Stimulated activated CD8-positive, alpha-beta memory T cell treated with anti-CD3 and anti-CD28 coated beads, Interleukin-2, amount 100 ng/mL, for 48 hours (primary cell): ENCODE results near the gene MRPL51.

Source experiments
- DNase-seq, 2 donors: peaks; one replicate each; pipeline ENCODE4 v3.0.0-alpha.2; 2020; ENCODE audit warnings: low read depth in 2 of 2

MRPL51 gene

DNA sequence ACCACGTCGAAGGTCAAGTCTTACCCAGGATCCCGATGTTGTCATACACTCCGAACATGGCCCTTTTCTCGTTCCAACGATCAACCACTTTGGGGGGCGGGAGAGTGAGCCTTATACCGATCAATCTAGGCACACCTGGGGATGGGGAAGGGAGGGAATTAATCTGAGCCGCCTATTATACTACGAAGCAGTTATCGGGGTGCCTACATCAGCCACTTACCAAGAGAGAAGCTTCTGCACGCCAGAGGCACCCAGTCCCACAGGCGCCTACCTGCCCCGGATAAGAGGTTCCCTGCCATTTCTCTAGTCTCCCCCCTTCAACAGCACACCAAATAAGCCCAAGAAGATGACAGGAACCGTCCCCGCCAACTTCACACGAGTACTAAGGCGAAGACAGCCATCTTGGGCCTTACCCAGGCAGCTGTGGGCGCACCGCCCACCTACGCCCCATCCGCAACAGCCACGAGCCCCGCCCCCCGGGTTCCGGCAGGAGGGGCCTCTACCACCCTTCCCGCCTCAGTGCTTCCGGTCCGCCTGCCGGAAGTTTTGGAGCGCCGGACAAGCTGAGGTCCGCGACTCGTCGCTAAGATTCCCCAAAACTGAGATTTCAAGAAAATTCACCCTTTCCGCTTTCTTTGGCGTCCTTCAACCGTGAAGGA lies at the start of gene MRPL51:
Gene MRPL51, minus strand, starts transcription at position 425 of the 659 bp plus-strand sequence. Its CDS starts 126 bp downstream, at position 299.
- peak; percentile 99 for DNase-seq

DNA sequence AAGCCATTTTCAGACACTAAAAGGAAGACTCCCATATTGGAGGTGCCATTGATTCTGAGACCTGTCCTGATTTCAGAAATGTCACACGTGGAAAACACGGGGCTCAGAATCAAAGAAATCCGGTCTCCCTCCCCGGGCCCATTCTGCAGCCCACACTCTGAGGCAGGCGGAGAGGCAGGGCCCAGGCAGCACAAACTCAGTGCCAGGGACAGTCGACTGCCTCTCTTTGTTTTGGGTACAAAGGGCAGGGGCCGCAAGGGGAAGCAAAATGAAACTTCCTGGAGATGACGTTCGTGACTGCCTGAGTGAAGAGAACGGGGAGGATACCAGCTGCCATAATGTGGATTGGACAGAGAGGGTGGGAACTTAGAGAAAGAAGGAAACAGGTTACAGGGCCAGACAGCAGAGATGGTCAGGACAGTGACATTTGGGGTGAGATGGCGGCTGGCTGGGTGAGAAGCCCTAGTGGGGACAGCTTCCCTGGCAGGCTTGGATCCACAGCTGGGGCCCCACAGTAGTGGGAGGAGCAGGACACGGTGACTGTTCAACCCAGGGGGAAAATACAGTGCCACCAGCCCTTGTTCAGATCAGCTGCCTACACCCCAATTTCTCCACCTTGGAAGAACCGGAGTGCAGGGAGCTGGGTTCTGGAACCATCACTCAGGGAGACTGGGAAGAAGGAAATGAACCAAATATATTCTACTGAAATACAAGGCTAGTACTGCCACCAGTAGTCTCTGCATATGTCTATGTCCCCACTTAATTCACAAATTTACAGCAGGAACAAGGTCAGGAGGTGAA lies 49.3 kb upstream of the MRPL51 start:
- no peak for DNase-seq

DNA sequence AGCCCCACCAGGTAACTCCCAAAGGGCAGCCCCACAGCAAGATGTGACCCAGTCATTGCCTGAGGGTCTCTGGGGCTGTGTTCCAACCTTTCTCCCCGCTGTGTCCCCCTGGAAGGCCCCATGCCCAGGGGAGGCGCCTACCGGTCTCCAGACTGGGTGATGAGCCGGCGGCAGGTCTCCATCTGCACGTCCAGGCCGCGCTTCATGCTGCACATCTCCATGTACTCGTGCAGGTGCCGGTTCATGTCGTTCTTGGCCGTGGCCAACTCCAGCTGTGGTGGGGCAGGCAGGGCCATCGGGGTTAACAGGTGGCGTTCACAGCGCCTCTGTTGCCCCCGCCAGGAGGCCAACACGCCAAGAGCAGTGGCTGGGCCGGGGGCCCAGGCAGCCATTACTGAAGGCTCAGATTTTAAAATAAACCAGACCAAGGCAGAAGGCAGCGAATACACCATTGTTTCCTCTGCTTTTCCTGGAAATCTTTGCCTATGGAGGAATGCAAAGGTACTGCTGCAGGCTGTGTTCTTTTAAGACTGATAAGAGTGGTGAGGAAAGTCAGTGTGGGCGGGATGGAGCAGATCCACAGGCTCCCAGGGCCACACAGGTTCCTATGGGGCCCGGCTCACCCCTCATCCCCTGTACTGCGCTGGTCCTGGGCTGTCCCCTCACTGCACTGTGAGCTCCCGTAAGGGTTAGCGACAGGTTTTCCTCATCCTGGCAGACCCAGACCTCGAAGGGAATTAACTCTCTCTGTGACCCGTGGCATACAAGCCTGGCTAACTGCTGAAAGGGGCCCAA lies 48.5 kb upstream of the MRPL51 start:
- no peak for DNase-seq

DNA sequence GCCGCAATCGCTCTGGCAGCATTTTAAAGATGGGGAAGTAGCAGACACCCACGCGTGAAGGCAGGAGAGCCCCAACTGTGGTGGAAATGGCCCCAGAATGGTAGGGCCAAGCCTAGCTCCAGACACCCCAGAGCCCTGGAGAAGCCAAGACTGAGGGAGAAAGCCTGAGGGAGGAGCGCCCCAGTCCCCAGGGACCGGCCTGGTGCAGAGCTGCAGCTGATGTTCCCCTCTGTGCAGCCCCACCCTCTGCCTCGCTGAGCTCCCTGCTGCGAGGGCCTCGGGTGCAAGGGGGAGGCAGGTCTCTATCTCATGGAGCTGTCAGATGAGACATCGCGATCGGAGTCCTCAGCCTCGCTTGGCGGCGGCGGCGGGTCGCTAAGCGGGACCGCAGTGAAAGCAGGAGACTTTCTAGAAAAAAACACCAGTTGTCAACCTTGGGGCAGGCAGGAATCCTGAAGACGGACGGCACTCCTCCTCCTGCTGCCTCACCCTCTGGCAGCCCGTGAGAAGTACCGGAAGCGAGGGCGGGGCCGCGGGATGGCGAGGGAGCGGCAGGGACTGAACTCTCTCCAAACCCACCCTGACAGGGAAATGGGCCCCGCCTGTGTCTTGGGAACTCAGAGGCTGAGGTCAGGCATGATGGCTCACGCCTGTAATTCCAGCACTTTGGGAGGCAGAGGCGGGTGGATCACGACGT lies 47.3 kb upstream of the MRPL51 start:
- DNase-seq: no peak

DNA sequence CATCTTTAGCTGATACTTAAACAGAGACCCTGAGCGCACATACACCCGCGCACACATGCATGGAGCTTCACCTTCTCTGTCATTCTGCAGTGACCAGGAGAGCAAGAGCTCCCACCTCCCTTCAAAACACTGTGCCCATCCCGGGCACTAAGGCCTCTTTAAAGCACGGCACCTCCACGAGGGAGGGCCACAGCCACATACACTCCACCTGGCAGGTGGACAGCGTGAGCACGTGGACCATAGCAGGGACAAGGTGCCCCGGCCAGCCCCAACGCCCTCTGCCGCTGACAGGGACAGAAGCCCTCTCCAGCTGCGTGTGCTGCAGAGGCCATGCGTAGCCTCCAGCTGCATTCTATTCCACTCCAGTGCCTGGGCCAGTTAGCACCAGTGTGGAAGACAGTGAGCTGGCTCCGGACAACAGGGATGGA lies 46.7 kb upstream of the MRPL51 start:
- no peak for DNase-seq

DNA sequence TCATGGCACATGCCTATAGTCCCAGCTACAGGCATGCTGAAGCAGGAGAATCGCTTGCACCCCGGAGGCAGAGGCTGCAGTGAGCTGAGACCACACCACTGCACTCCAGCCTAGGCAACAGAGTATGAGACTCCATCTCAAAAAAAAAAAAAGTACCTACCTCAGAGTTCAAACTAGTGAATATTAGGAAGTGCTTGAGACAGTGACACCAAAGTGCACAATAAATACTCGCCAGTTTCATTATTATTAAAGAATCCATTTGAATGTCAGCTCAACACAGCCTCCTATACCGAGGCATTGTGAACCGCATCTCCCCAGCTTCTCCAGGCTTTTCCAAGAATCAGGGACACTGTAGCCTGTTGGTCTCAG lies 46.2 kb upstream of the MRPL51 start:
- no peak for DNase-seq

DNA sequence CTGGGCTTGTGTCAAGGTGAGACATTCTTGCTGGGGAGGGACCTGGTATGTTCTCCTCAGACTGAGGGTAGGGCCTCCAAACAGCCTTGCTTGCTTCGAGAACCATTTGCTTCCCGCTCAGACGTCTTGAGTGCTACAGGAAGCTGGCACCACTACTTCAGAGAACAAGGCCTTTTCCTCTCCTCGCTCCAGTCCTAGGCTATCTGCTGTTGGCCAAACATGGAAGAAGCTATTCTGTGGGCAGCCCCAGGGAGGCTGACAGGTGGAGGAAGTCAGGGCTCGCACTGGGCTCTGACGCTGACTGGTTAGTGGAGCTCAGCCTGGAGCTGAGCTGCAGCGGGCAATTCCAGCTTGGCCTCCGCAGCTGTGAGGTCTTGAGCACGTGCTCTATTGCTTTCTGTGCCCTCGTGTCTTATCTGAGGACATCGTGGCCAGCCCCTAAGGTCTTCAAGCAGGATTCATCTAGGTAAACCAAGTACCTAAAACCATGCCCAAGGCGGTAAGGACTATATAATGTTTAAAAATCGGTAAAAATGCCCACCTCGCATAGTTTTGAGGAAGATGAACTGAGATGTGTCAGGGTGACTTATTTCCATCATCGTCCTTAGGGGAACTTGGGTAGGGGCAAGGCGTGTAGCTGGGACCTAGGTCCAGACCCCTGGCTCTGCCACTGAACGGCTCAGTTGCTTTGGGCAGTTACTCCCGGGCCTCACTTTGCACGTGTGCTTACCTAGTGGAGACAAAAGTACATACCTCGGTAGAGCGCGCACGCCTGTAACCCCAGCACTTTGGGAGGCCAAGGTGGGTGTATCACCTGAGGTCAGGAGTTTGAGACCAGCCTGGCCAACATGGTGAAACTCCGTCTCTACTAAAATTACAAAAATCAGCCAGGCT lies 45.6 kb upstream of the MRPL51 start:
- no peak for DNase-seq

DNA sequence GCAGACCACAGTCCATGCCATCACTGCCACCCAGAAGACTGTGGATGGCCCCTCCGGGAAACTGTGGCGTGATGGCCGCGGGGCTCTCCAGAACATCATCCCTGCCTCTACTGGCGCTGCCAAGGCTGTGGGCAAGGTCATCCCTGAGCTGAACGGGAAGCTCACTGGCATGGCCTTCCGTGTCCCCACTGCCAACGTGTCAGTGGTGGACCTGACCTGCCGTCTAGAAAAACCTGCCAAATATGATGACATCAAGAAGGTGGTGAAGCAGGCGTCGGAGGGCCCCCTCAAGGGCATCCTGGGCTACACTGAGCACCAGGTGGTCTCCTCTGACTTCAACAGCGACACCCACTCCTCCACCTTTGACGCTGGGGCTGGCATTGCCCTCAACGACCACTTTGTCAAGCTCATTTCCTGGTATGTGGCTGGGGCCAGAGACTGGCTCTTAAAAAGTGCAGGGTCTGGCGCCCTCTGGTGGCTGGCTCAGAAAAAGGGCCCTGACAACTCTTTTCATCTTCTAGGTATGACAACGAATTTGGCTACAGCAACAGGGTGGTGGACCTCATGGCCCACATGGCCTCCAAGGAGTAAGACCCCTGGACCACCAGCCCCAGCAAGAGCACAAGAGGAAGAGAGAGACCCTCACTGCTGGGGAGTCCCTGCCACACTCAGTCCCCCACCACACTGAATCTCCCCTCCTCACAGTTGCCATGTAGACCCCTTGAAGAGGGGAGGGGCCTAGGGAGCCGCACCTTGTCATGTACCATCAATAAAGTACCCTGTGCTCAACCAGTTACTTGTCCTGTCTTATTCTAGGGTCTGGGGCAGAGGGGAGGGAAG lies 44.7 kb upstream of the MRPL51 start:
- DNase-seq: peak; percentile 65 to 68

DNA sequence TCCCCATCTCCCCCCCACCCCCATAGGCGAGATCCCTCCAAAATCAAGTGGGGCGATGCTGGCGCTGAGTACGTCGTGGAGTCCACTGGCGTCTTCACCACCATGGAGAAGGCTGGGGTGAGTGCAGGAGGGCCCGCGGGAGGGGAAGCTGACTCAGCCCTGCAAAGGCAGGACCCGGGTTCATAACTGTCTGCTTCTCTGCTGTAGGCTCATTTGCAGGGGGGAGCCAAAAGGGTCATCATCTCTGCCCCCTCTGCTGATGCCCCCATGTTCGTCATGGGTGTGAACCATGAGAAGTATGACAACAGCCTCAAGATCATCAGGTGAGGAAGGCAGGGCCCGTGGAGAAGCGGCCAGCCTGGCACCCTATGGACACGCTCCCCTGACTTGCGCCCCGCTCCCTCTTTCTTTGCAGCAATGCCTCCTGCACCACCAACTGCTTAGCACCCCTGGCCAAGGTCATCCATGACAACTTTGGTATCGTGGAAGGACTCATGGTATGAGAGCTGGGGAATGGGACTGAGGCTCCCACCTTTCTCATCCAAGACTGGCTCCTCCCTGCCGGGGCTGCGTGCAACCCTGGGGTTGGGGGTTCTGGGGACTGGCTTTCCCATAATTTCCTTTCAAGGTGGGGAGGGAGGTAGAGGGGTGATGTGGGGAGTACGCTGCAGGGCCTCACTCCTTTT lies 44.0 kb upstream of the MRPL51 start:
- no peak for DNase-seq

DNA sequence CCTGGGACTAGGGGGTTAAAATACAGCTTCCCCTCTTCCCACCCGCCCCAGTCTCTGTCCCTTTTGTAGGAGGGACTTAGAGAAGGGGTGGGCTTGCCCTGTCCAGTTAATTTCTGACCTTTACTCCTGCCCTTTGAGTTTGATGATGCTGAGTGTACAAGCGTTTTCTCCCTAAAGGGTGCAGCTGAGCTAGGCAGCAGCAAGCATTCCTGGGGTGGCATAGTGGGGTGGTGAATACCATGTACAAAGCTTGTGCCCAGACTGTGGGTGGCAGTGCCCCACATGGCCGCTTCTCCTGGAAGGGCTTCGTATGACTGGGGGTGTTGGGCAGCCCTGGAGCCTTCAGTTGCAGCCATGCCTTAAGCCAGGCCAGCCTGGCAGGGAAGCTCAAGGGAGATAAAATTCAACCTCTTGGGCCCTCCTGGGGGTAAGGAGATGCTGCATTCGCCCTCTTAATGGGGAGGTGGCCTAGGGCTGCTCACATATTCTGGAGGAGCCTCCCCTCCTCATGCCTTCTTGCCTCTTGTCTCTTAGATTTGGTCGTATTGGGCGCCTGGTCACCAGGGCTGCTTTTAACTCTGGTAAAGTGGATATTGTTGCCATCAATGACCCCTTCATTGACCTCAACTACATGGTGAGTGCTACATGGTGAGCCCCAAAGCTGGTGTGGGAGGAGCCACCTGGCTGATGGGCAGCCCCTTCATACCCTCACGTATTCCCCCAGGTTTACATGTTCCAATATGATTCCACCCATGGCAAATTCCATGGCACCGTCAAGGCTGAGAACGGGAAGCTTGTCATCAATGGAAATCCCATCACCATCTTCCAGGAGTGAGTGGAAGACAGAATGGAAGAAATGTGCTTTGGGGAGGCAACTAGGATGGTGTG lies 43.1 kb upstream of the MRPL51 start:
- peak in 1 of 2 donors; percentile 3 for DNase-seq

DNA sequence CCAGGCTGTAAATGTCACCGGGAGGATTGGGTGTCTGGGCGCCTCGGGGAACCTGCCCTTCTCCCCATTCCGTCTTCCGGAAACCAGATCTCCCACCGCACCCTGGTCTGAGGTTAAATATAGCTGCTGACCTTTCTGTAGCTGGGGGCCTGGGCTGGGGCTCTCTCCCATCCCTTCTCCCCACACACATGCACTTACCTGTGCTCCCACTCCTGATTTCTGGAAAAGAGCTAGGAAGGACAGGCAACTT lies 42.6 kb upstream of the MRPL51 start:
- DNase-seq: no peak

DNA sequence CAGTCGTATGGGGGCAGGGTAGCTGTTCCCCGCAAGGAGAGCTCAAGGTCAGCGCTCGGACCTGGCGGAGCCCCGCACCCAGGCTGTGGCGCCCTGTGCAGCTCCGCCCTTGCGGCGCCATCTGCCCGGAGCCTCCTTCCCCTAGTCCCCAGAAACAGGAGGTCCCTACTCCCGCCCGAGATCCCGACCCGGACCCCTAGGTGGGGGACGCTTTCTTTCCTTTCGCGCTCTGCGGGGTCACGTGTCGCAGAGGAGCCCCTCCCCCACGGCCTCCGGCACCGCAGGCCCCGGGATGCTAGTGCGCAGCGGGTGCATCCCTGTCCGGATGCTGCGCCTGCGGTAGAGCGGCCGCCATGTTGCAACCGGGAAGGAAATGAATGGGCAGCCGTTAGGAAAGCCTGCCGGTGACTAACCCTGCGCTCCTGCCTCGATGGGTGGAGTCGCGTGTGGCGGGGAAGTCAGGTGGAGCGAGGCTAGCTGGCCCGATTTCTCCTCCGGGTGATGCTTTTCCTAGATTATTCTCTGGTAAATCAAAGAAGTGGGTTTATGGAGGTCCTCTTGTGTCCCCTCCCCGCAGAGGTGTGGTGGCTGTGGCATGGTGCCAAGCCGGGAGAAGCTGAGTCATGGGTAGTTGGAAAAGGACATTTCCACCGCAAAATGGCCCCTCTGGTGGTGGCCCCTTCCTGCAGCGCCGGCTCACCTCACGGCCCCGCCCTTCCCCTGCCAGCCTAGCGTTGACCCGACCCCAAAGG lies 42.1 kb upstream of the MRPL51 start:
- DNase-seq: peak; percentile 63 to 70

DNA sequence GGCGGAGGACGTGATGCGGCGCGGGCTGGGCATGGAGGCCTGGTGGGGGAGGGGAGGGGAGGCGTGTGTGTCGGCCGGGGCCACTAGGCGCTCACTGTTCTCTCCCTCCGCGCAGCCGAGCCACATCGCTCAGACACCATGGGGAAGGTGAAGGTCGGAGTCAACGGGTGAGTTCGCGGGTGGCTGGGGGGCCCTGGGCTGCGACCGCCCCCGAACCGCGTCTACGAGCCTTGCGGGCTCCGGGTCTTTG lies 41.6 kb upstream of the MRPL51 start:
- no peak for DNase-seq

DNA sequence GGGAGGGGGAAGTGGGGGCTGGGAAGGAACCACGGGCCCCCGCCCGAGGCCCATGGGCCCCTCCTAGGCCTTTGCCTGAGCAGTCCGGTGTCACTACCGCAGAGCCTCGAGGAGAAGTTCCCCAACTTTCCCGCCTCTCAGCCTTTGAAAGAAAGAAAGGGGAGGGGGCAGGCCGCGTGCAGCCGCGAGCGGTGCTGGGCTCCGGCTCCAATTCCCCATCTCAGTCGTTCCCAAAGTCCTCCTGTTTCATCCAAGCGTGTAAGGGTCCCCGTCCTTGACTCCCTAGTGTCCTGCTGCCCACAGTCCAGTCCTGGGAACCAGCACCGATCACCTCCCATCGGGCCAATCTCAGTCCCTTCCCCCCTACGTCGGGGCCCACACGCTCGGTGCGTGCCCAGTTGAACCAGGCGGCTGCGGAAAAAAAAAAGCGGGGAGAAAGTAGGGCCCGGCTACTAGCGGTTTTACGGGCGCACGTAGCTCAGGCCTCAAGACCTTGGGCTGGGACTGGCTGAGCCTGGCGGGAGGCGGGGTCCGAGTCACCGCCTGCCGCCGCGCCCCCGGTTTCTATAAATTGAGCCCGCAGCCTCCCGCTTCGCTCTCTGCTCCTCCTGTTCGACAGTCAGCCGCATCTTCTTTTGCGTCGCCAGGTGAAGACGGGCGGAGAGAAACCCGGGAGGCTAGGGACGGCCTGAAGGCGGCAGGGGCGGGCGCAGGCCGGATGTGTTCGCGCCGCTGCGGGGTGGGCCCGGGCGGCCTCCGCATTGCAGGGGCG lies 41.0 kb upstream of the MRPL51 start, which contains the start of gene GAPDH:
Gene GAPDH, plus strand, starts transcription at position 595 of the 772 bp plus-strand sequence. CDS start 316 bp downstream, outside the sequence.
- peak; percentile 79 to 87 for DNase-seq

DNA sequence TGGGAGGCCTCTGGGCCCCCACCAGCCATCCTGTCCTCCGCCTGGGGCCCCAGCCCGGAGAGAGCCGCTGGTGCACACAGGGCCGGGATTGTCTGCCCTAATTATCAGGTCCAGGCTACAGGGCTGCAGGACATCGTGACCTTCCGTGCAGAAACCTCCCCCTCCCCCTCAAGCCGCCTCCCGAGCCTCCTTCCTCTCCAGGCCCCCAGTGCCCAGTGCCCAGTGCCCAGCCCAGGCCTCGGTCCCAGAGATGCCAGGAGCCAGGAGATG lies 40.5 kb upstream of the MRPL51 start:
- no peak for DNase-seq

DNA sequence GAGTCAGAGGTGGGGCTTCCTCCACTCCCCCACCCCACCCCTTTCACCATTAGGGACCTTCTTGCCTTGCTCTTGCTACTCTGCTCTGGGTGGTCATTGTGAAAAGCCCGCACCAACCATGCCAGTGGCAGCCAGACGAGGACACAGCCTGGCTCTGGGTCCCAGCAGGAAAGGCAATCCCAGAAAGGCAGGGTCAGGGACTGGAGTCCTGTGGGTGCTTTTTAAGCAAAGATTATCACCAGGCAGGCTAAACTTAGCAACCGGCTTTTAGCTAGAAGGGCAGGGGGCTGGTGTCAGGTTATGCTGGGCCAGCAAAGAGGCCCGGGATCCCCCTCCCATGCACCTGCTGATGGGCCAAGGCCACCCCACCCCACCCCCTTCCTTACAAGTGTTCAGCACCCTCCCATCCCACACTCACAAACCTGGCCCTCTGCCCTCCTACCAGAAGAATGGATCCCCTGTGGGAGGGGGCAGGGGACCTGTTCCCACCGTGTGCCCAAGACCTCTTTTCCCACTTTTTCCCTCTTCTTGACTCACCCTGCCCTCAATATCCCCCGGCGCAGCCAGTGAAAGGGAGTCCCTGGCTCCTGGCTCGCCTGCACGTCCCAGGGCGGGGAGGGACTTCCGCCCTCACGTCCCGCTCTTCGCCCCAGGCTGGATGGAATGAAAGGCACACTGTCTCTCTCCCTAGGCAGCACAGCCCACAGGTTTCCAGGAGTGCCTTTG lies 40.0 kb upstream of the MRPL51 start:
- DNase-seq: peak; percentile 34 to 43
